Hepatocyte (in vitro differentiated cells): ENCODE data around the gene WHRN.

Experiments used
- EZH2 ChIP-seq: fragments of 200-600 bp; sonication (generic); IDR thresholded peaks from 2 replicates; pipeline ENCODE4 v1.6.1; 2016; ENCODE audit warnings: antibody characterized with exemption, mild to moderate bottlenecking, borderline replicate concordance
- TF ChIP-seq, protein P1 (sequence below): fragments of 200-600 bp; sonication (generic); IDR thresholded peaks from 2 replicates; pipeline ENCODE4 v1.5.1; 2016; ENCODE audit warnings: antibody characterized with exemption, mild to moderate bottlenecking; ENCODE audit not compliant: poor library complexity

- TF ChIP-seq, protein P1, sequence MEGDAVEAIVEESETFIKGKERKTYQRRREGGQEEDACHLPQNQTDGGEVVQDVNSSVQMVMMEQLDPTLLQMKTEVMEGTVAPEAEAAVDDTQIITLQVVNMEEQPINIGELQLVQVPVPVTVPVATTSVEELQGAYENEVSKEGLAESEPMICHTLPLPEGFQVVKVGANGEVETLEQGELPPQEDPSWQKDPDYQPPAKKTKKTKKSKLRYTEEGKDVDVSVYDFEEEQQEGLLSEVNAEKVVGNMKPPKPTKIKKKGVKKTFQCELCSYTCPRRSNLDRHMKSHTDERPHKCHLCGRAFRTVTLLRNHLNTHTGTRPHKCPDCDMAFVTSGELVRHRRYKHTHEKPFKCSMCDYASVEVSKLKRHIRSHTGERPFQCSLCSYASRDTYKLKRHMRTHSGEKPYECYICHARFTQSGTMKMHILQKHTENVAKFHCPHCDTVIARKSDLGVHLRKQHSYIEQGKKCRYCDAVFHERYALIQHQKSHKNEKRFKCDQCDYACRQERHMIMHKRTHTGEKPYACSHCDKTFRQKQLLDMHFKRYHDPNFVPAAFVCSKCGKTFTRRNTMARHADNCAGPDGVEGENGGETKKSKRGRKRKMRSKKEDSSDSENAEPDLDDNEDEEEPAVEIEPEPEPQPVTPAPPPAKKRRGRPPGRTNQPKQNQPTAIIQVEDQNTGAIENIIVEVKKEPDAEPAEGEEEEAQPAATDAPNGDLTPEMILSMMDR: no peak
- no peak for TF ChIP-seq EZH2
Observed at GRCh38 chr9:114471157-114471556, 34.1 kb downstream of the WHRN start.
